ENCODE data around the gene SLC19A1.

The SLC19A1 gene

GRCh38 chr21:45515241-45516061 lies 26.8 kb downstream of the SLC19A1 start:
- no peak overlapping the region for H3K4me3 ChIP-seq (ENCODE audit: low read depth, low read length)
- TF ChIP-seq CTCF (IDR thresholded peaks at IDR 0.05; ENCODE audit: low read depth, low read length), result no peak

DNA sequence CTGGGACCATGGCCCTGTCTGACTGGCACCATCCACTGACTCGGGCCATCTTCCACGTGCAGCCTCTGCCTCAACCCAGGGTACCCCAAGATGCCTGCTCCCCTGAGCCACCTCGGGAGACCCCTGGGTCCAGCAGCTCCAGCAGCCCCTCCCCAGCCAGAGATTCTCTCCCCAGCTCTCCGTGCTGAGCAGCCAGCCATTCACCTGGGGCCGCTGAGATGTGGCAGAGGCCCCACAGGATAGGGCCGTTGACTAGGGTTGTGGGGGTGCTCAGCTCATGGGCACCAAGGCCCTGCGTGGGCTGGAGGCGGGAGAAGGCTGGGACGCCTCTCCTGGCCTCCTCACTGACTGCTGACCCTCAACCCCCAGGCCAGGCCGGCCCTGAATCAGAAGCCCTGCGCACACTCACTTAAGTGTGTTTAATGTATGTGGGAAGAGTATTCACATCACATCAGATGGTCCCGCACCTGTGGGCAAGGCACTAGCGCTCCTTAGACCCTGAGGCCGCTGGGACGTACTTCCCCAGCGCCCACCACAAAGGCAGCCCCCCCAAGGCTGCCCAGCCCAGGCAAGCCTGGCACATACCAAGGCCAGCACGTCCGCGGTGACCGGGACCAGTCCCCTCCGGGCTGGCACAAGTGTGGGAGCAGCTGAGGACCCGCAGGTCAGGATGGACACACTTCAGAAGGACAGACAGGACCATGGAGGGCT lies 27.8 kb downstream of the SLC19A1 start:
- no peak overlapping the region for H3K4me3 ChIP-seq (ENCODE audit: low read depth, low read length)
- no peak for TF ChIP-seq CTCF (IDR thresholded peaks at IDR 0.05; ENCODE audit: low read depth, low read length)

GRCh38 chr21:45513741-45514310 lies 28.4 kb downstream of the SLC19A1 start:
- no peak overlapping the region for H3K4me3 ChIP-seq (ENCODE audit: low read depth, low read length)

GRCh38 chr21:45513003-45513717 lies 29.1 kb downstream of the SLC19A1 start:
- TF ChIP-seq CTCF (IDR thresholded peaks at IDR 0.05; ENCODE audit: low read depth, low read length), result no peak
- no peak overlapping the region for H3K4me3 ChIP-seq (ENCODE audit: low read depth, low read length)

More at GRCh38 chr21:45513741-45514310, 28.4 kb downstream of the SLC19A1 start:
- TF ChIP-seq CTCF (IDR thresholded peaks at IDR 0.05; ENCODE audit: low read depth, low read length), result no peak

DNA sequence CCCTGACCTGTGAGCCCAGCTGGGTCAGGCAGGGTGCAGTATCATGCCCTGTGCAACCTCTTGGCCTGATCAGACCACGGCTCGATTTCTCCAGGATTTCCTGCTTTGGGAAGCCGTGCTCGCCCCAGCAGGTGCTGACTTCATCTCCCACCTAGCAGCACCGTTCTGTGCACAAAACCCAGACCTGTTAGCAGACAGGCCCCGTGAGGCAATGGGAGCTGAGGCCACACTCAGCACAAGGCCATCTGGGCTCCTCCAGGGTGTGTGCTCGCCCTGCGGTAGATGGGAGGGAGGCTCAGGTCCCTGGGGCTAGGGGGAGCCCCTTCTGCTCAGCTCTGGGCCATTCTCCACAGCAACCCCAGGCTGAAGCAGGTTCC lies 29.6 kb downstream of the SLC19A1 start:
- no peak for TF ChIP-seq CTCF (IDR thresholded peaks at IDR 0.05; ENCODE audit: low read depth, low read length)
- no peak overlapping the region for H3K4me3 ChIP-seq (ENCODE audit: low read depth, low read length)

- no peak for TF ChIP-seq CTCF (IDR thresholded peaks at IDR 0.05; ENCODE audit: low read depth, low read length)
- no peak overlapping the region for H3K4me3 ChIP-seq (ENCODE audit: low read depth, low read length)
Observed at GRCh38 chr21:45511661-45512431, 30.4 kb downstream of the SLC19A1 start.

All from WI38 (cell line).